Measurements from ENCODE around the gene PTPRN2.

PTPRN2 gene

DNA sequence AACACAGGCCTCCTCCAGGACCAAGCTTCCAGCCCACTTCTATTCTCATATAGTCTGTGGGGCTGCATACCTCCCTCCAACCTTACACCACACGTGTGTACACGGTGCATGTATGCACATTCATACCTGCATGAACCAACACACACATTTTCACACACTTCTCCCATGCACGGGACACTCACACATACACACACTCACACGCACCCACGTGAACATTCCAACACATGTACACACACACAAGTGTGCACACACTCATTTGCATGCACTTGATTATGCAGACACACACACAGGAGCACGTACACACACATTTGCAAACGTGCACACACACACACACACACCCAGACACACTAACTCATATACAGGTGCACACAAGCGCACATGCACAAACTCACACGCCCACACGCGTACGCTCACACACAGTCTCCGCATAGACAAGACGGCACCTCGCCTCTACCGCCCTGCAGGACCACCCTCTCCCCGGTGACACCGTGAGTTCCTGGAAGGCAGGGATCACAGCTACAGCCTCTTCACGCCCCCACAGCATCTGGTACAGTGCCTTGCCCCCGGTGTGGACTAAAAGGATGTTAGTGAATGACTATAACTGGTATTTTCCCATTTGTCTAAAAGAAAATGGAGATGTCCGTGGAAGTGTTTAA is 263.8 kb downstream of the PTPRN2 start:
- in situ Hi-C loops (cut with MboI; ENCODE audit: low pct_unique_long_range_greater_than_20kb, low sequenced_read_pairs, unreplicated experiment) = no loop called here
- no peak for DNase-seq (ENCODE audit: low spot score)
- TF ChIP-seq, protein P1, sequence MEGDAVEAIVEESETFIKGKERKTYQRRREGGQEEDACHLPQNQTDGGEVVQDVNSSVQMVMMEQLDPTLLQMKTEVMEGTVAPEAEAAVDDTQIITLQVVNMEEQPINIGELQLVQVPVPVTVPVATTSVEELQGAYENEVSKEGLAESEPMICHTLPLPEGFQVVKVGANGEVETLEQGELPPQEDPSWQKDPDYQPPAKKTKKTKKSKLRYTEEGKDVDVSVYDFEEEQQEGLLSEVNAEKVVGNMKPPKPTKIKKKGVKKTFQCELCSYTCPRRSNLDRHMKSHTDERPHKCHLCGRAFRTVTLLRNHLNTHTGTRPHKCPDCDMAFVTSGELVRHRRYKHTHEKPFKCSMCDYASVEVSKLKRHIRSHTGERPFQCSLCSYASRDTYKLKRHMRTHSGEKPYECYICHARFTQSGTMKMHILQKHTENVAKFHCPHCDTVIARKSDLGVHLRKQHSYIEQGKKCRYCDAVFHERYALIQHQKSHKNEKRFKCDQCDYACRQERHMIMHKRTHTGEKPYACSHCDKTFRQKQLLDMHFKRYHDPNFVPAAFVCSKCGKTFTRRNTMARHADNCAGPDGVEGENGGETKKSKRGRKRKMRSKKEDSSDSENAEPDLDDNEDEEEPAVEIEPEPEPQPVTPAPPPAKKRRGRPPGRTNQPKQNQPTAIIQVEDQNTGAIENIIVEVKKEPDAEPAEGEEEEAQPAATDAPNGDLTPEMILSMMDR (IDR thresholded peaks at IDR 0.05; ENCODE audit: extremely low read depth, insufficient read depth, missing control alignments) = no peak

DNA sequence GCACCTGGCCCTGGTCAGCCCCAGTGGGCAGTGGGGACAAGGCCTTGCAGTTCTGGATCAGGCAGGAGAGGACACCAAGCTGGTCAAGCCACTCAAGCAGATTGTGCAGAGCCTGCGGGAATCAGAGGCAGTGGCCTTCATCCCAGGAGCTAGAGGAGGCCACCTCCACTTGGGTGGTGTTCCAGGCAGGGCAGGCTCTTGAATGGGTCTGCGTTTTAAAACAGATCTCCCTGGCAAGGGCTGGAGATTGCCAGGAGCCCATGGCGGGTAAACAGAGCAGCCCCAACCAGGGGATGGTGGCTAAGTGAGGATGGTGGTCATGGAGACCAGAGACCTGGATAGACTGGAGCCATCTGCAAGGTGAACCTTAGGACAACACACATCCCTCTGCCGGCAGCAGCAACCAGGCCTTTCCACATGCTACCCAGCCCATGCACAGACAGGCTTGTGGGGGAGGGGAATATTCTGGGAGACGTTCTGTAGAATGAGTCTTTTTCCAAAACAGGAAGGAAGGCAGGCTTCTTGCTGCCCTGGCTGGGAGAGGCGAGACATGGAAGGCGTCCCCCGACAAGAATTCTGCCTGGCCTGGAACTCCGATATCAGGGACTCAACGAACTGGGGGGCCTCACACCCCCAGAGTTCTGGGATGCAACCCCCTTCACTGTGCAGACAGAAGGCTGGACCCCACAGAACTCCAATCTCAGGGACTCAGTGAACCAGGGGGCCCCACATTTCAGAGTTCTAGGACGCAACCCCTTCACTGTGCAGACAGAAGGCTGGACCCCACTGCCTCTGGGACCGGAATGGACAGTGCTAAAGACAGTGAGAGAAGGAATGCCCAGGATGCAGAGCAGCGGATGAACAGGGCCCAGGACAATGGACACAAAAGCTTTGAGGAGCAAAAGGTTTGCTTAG is 264.8 kb downstream of the PTPRN2 start:
- in situ Hi-C loops (cut with MboI; ENCODE audit: low pct_unique_long_range_greater_than_20kb, low sequenced_read_pairs, unreplicated experiment) = no loop called here
- TF ChIP-seq, protein P1 (IDR thresholded peaks at IDR 0.05; ENCODE audit: extremely low read depth, insufficient read depth, missing control alignments) = no peak
- DNase-seq (ENCODE audit: low spot score) = no peak

DNA sequence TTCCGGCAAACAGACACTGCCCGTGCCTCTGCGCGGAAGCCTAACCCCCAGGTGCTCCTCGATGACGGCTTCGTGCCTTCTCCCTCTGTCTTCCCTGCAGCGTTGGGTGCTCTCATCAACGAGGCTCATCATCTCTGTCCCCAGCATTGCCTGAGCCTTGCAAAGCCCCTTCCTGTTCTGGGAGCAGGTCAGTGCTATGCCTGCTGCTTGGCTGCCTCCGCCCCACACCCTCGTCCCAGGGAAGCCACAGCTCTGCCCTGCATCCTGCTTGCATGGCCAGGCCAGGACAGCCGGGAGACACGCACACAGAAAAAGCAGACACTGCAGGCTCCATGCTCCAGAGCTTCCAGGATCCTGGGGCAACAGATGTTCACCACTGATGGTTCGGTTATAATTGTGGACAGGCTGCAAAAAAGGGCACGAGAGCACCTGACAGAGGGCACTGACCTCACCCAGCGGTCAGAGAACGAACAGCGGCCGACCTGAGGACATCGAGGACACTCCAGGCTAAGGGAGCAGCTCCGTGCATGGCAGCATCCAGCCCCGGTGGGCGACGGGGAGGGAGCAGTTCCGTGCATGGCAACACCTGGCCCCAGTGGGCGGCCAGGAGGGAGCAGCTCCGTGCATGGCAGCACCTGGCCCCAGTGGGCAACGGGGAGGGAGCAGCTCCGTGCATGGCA is 265.5 kb downstream of the PTPRN2 start:
- no peak for DNase-seq (ENCODE audit: low spot score)
- TF ChIP-seq, protein P1 (IDR thresholded peaks at IDR 0.05; ENCODE audit: extremely low read depth, insufficient read depth, missing control alignments) = no peak
- in situ Hi-C loops (cut with MboI; ENCODE audit: low pct_unique_long_range_greater_than_20kb, low sequenced_read_pairs, unreplicated experiment) = no loop called here

DNA sequence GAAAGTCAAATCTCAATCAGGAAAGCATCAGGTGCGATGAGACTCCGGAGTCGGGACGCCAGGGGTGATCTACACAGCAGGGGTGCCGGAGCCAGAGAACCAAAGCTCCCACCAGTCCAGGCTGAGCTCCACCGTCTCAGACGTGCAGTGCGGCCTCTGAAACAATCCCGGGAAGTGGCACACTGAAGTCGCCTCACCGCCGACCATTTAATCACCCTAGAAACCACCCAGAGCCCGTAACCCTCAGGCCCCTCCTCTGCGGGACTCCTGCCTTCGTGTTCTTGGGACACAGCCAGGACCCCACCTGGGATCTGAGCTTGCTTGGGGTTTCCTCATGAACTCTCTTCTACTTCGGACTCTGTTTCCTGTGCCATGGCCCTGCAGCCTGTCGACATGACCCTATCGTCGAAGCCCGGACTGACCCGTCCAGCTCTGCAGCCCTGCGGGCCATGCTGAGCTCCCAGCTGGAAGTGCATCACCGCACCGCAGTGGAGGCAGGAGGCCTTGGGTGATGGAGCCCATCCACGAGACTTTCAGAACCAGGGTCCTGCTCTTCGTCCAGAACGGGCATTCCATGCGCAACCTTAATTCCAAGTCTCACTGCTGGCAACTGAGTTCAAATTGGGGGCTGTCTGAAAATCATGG is 266.4 kb downstream of the PTPRN2 start:
- TF ChIP-seq, protein P1 (IDR thresholded peaks at IDR 0.05; ENCODE audit: extremely low read depth, insufficient read depth, missing control alignments) = no peak
- in situ Hi-C loops (cut with MboI; ENCODE audit: low pct_unique_long_range_greater_than_20kb, low sequenced_read_pairs, unreplicated experiment) = no loop called here
- DNase-seq (ENCODE audit: low spot score) = no peak

DNA sequence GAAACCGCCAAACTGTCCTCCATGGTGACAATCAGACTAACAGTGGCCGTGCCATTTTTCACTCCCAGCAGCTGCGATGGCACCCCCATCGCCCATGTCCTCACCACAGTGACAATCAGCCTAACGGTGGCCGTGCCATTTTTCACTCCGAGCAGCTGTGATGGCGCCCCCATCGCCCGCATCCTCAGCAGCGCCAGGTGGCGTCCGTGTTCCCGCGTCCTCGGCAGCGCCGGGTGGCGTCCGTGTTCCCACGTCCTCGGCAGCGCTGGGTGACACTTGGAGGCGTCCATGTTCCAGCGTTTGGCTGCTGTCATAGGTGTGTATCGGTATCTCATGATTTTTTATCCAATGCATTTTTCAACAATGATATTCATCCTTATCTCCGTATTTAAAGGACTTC is 267.3 kb downstream of the PTPRN2 start:
- in situ Hi-C loops (cut with MboI; ENCODE audit: low pct_unique_long_range_greater_than_20kb, low sequenced_read_pairs, unreplicated experiment) = no loop called here
- TF ChIP-seq, protein P1 (IDR thresholded peaks at IDR 0.05; ENCODE audit: extremely low read depth, insufficient read depth, missing control alignments) = no peak
- DNase-seq (ENCODE audit: low spot score) = no peak

DNA sequence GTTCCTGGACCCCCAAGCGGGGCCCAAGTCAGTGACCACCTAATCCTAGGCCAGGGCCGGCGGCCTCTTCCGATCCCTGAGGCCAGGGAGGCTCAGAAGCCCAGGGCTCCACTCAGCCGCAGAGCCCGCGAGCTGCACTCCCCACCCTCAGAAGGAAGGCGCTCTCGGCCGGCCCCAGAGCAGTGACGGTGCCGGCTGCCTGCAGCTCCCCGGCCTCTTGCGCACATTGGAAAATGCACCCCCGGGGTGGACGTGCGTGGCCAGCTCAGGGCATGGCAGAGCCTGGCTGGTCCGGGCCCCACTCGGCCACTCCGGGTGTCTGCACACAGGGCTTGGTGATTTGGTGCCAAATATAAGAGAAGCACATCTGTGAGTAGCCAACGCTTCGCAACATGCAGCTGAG is 269.1 kb downstream of the PTPRN2 start:
- TF ChIP-seq, protein P1 (IDR thresholded peaks at IDR 0.05; ENCODE audit: extremely low read depth, insufficient read depth, missing control alignments) = no peak
- in situ Hi-C loops (cut with MboI; ENCODE audit: low pct_unique_long_range_greater_than_20kb, low sequenced_read_pairs, unreplicated experiment) = no loop called here
- DNase-seq (ENCODE audit: low spot score) = no peak
